Neural progenitor cell (in vitro differentiated cells): Measurements from ENCODE around the gene CCDC106.

Experiments used
- CTCF ChIP-seq: fragments of 200-600 bp; sonication (generic); IDR thresholded peaks from 2 replicates; pipeline ENCODE4 v1.5.1; 2017; ENCODE audit warnings: antibody characterized with exemption, mild to moderate bottlenecking
- EZH2 ChIP-seq: fragments of 200-600 bp; sonication (generic); IDR thresholded peaks from 2 replicates; pipeline ENCODE4 v1.6.1; 2017; ENCODE audit warnings: antibody characterized with exemption, mild to moderate bottlenecking, moderate library complexity
- EZH2phosphoT487 ChIP-seq: fragments of 200-600 bp; sonication (generic); IDR thresholded peaks from 2 replicates; pipeline ENCODE4 v1.6.1; 2017; ENCODE audit warnings: antibody characterized with exemption

DNA sequence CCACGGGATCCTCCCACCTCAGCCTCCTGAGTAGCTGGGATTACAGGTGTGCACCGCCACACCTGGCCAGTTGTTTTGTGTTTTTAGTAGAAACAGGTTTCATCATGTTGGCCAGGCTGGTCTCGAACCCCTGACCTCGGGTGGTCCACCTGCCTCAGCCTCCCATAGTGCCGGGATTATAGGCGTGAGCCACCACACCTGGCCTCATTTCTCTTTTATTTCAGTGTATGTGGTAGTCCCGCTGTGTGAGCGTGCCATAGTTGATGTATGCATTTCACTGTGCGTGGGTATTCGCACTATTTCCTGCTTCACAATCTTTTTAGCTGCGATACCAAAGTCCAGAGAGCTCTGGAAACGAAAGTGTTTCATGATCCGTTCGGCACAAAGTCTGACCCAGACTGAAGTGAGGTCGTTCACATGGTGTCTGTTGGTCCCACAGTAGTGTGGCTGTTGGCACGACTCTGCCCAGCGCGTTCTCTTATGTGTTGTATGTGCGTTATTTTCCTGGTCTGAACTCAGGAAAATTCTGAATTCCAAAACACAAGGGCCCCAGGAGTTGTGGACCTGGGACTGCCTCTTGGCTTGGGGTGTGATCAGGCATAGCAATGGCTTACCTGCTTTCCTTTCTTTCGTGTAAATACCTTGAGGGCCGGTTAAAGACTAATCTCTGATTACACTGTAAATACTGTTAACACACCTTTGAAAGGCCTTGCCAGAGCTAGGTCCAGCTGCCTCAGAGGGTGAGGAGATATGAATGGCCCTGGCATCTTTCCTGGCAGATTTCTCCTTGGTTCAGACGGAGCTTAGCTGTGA lies 35.6 kb downstream of the CCDC106 start:
- TF ChIP-seq CTCF (no peak), EZH2phosphoT487 (no peak), EZH2 (no peak)
